GM19455 (cell line): ENCODE data around the gene LCN6.
A peak's percentile ranks its signal among the peaks of the same experiment; 100 is the strongest.

Experiments used
- ATAC-seq: cut with Tn5 transposase; IDR thresholded peaks from one replicate; pipeline ENCODE4 v1.9.1; 2021; ENCODE audit not compliant: unreplicated experiment

The LCN6 gene

GRCh38 chr9:136746155-136746490 is 2.2 kb downstream of the LCN6 start:
- ATAC-seq, result no peak

DNA sequence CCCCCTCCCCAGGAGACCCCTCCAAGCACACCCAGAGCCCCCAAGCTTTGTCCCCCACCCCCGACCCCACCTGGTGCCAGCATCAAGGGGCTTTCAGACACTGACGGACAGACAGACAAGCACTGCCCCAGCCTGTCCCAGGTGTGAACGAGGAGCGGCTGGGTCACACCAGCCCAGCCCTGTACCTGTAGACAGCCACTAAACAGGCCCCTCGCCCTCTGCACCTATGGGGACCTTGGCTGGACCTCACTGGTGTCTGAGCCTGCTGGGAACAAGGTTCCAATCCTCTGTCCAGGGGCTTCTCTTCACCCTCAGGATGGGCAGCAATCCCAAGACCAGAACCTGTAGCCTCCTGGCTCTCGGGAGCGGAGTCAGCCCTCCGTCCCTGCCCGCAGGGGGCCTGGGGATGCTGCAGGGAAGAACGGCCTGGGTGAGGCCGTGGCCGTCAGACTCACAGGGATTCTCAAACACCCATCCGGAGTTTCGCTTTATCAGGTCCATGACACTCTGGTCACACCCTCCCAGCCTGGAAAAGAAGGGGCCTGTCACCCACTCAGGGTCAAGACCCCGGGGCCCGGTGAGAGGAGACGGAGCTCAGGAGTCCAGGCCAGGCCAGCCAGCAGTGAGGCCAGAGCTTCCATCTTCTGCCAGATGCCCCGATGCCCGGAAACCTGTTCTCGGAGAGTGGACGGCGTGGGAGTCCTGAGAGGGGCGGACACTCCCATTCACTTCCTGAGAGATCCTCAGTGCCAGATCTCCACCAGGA is 2.8 kb downstream of the LCN6 start:
- no peak for ATAC-seq

GRCh38 chr9:136744773-136745172 is 3.6 kb downstream of the LCN6 start:
- no peak for ATAC-seq

GRCh38 chr9:136743639-136744211 is 4.6 kb downstream of the LCN6 start:
- ATAC-seq, result no peak

- no peak for ATAC-seq
These were observed 5.5 kb downstream of the LCN6 start, which contains the start of gene LCN10 for GRCh38 chr9:136742591-136743391. Gene LCN10 (minus strand): TSS chr9:136742940. CDS start chr9:136742903, 37 bp downstream.

GRCh38 chr9:136741883-136742571 is 6.3 kb downstream of the LCN6 start:
- ATAC-seq, result no peak

GRCh38 chr9:136740971-136741882 is 7.1 kb downstream of the LCN6 start:
- ATAC-seq, result no peak

GRCh38 chr9:136740491-136740890 is 7.8 kb downstream of the LCN6 start:
- no peak for ATAC-seq

DNA sequence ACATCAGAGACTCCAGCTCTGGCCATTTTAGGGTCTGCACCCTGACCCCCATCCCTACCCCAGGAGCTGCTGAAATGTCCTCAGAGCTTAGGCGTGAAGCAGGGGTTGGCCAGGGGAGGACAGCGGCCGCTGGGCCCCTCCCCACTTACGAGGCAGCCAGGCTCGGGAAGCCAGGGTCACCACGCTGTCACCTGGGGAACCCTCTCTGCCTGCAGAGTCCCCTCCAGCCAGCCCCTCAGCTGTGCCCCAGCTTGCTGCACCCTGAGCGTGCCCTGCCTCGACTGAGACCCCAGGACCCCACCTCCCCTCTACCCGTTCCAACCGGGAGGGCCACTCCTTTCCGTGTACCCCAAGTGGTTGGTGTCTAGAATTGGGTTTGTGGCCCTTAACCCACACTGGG is 8.3 kb downstream of the LCN6 start:
- ATAC-seq, result no peak

GRCh38 chr9:136739509-136739908 is 8.8 kb downstream of the LCN6 start:
- no peak for ATAC-seq

DNA sequence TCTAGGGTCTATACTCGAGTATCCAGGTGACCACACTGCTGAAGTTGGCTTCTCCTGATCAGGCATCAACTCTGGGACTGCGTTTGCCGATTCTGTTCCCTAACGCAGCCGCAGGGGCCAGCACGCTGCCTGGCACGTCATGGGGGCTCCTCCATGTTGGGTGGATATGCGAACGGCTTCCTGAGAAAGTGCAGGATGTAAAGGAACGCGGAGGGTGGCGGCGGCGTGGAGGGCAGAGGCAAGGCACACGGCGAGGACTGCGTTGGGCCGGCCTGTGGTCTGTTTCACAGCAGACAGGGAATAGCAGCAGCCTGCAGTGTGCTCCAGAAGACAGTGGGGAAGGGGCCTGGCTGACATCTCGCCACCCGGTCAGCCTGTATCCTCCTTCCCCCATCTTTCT is 9.4 kb downstream of the LCN6 start:
- ATAC-seq, result no peak

GRCh38 chr9:136735812-136736480 is 12.4 kb downstream of the LCN6 start:
- ATAC-seq, result no peak

- no peak for ATAC-seq
These were observed 13.4 kb downstream of the LCN6 start for GRCh38 chr9:136734837-136735496.

DNA sequence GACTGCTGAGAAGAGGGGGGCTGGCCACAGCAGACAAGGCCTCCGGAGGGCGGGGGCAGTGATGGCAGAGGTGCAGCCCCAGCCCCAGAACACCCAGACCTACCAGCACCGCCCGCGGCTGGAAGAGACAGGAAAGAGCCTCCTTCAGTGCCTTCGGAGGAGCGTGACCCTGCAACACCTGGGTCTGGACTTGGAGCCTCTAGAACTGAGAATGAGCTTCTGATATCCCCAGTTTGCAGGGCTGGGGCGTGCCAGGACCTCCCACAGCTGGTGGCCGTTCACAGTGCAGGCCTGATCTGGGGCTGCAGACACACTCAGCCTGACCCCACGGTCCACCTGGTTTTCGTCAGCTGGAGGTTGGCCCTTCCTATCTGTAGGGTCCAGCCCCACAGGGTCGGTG is 14.7 kb downstream of the LCN6 start:
- ATAC-seq, result no peak

DNA sequence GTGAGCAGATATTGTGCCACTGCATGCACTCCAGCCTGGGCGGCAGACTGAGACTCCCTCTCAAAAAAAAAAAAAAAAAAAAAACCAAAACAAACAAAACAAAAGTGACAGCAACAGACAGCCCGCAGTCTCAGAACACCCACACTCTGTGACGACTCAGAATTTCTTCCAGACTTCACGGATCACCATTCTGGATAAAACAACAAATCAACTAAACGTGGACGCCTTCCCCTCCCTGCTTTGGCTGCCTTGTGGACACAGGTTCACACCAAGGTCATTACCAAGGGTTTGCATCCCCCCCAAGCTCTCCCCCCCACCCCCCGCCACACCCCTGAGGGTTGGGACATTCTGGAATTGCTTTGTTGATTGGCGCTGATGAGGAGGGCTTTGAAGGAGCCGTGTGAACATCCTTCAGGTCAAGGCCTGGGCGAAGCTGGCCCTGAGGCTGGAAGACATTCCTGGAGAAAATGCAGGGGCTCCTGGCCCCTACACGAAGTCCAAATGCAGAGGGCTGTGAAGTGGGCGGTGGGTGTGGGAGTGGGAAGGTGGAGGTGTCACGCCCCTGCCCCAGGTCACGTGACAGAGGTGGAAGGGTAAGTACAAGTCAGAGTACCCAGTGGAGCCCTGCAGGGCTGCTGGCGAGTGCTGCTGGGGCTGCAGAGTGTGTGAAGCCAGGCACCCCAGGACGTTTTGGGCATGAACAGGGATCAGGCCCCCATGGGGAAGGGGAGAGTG is 15.7 kb downstream of the LCN6 start:
- no peak for ATAC-seq

- no peak for ATAC-seq
These were observed 18.4 kb downstream of the LCN6 start for GRCh38 chr9:136729926-136730325.

GRCh38 chr9:136729144-136729543 is 19.2 kb downstream of the LCN6 start:
- ATAC-seq, result no peak

GRCh38 chr9:136728548-136729123 is 19.7 kb downstream of the LCN6 start:
- ATAC-seq, result peak; percentile 18
